ENCODE data around the gene ZFAND3. TPM values are rescaled to one million over a fixed set of nuclear protein-coding genes. Genes with fewer than 3 reads are reported as not detected.
"Not testable (repeated sequence)": the region's sequence is repeated elsewhere in the genome, so short reads cannot be mapped to it uniquely, and the experiment has no call there.

The ZFAND3 gene
- total RNA-seq, 1 donor from 2014 or later, result 50.7 TPM

DNA sequence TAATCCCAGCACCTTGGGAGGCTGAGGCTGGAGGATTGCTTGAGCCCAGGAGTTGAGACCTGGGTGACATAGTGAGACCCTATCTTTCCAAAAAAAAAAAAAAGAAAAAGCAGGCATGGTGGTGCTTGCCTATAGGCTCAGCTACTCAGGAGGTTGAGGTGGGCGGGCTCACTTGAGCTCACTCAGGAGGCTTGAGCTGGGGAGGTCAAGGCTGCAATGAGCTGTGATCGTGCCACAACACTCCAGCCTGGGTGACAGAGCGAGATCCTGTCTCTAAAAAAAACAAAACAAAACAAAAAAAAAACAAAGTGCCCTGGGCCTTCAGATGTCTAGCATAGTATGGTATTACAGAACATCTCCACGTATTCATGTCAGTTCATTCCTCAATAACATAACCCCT lies 42.9 kb downstream of the ZFAND3 start:
- DNase-seq (ENCODE audit: extremely low read depth, low read depth, low spot score), result no peak

DNA sequence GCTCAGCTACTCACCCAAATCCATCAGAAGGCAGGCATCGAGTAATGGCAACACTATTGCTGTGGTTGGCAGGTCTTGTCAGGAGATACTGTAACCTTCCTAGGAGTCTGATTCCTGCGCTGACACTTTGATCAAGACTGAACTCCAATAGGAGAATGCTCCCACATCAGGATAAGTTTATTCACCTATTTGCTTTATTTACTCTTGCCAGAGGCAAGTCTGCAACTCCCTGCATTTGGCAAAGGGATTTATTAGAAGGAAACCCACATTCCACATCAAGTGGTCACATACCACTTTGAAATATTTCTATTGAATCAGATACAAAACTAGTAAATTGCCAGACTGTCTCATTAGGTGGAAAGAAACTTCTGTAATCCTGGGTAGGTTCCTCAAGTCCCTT lies 43.5 kb downstream of the ZFAND3 start:
- no peak for DNase-seq (ENCODE audit: extremely low read depth, low read depth, low spot score)

DNA sequence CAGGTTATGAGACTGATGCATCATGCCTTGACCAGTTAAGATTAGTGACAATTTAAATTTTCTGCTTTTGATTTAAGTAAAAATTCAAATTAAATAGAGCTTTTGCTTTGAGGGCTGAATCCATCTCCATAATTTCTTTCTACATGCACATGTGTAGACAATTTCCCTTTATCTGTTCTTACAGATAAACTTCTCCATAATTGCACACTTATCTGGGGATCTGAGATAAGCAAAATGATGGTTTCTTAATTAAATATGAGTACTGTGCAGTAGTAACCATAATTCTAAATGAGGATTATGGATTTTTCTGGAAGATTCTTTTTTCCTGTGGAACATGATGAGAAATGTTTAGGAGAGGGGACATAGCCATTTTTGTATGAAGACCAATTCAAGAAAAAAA lies 44.7 kb downstream of the ZFAND3 start:
- no peak for DNase-seq (ENCODE audit: extremely low read depth, low read depth, low spot score)

DNA sequence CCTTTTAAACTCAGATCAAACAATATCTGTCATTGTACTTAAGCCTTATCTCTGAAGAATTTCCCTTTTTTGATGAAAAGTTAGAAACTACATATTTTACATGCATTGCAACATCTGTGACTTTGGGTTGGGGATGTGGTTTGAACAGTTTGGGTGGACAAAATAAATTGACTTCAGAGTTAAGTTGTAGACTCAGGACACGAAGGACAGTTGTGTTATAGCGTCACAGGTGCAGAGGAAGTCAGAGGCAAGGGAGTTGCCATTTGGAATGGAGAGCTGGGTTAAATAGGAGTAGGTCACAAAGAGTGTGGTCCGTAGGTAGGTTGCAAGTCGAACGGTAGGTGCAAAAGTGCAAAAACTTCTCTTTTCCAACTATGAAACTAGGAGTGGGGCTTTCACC lies 46.0 kb downstream of the ZFAND3 start:
- no peak for DNase-seq (ENCODE audit: extremely low read depth, low read depth, low spot score)

DNA sequence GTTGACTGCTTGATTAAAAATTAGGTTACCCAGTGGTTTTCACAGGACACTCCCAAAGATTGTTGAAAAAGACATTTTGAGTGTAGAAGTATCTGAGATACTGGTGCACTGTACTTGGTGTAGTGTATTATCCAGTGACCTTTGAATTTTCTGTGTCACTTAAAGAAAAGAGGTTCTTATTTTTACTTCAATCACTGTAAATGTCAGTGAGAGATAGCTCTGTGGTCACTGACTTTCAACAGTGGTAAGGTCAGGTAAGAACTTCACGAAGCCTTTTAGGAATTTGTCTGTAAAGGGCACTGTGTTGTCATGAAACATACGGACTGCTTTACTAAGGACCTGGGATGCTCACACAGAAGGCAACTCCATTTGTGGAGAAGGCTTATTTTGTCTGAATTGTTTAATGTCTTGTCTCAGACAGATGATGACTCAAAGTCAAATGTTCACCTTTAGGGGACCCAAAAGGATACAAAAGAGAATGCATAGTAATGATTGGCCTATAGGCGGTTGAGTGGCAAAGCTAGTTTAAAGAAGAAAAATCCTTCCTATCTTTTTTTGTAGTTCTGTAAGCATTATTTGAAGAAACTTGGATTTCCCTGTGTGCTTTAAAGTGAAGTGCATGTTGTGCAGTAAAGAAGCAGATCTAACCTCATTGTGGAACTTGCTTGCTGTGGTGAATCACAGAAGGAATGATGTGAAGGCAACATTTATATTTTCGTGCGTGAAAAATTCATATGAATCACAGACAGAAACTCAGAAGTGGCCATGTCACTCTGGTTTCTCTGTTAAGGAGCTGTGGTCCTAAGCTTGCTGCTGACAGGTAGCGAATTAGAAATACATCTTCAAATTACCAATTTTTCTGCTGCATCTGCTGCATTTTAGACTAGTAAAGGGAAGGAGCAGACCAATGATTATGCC lies 47.3 kb downstream of the ZFAND3 start:
- no peak for DNase-seq (ENCODE audit: extremely low read depth, low read depth, low spot score)

DNA sequence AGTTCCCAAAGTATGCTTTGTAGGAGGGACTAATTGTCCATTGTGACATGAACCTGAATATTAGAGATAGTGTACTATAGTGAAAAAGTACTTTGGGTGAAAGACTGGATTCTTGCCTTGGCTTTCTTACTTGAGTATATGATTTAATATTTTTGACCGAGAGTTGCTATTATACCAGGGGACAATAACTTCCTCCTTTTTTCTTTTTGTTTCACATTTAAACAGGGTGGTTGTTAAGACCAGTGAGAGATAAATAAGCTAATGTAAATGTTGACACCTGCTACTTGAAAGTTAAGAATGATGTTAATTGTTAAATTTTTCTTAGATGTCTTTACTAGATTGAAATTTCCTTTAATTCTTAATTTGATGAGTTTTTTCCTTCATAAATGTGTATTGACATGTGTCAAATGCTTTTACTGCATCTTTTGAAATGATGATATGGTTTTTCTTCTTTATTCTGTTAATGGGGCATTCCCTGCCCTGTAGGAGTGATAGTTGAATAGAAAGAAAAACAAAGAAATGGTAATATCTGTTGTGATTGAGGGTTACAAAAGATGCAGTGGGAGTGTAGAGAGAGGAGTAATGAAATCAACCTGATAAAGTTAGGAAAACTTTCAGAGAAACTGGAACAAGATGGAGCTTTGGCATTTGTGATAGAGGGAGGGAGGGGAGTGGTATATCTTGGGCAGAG lies 48.4 kb downstream of the ZFAND3 start:
- DNase-seq (ENCODE audit: extremely low read depth, low read depth, low spot score), result no peak

DNA sequence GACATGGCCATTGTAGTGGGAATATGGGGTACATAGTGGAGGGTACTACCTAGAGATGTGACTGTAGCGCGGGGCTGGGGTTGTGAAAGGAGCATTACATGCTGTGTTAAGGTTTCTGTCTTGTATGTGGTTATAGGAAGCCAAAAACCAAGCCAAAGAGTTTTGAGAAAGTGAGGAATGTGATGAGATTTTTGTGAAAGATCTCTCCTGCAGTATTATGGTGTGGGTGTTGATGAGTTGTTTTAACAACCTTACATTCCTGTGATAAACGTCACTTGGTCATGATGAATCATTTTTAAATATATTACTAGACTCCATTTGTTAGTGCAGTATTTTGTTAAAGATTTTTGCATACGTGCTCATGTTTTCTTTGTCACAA lies 48.9 kb downstream of the ZFAND3 start:
- DNase-seq (ENCODE audit: extremely low read depth, low read depth, low spot score), result no peak

DNA sequence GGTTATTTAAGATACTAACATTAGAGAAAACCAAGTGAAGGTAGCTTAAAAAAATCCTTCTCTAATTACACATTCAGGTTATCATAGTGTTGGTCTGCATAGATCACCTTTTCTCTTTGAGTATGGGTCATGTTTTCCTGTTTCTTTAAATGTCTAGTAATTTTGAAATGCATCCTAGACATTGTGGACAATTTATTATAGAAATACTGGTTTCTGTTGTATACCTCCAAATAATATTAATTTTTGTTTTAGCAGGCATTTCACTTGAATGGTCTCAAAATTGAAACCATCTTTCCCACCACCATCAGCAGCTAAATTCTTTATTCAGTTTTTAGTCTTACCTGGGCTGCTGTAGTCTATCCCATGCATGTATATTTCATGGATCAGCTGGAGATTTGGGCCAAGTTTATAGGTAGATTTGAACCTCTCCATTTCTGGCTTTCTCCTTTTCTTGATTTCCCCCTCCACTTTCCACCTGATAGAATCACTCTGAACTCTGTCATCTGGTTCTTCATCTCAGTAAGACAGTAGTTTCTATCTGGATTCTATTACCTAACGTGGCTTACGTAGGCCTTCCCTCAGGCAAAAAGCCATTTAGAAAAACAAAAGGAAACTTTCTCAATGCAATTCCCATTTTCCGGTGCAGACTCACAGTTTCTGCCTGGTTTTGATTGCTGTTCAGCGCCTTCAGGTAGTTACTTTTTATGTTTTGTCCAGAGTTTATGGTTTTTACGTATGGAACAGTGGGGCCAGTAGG lies 52.3 kb downstream of the ZFAND3 start:
- no peak for DNase-seq (ENCODE audit: extremely low read depth, low read depth, low spot score)

DNA sequence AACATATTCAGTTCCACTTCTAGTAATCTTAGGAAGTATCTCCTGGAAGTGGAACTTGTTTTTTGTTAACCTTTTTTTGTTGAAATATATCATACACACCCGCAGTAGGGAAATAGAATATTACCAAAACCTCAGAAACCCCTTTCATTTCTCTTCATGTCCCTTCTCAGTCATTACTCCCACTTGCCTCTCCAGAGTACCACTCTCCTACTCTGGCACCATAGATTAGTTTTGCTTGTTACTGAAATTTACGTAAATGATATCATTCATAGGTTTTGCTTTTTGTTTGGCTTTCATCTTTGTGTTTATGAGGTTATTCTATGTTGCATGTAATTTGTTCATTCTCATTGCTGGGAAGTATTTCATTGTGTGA lies 52.8 kb downstream of the ZFAND3 start:
- DNase-seq (ENCODE audit: extremely low read depth, low read depth, low spot score), result no peak

DNA sequence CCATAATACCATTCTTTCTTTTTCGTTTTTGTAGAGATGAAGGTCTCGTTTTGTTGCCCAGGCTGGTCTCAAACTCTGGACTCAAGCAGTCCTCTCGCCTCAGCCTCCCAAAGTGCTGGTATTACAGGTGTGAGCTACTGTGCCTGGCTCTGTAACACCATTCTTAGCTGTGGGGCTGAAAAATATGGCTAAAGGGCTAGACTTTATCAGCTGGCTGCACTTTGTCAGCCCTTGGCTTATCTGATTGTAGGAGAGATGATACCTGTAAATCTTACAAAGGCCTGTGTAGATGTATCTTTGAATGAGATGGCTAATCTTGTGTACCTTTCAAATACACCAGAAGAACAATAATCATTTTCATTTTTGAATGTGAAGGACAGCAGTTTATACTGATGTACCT lies 55.2 kb downstream of the ZFAND3 start:
- no peak for DNase-seq (ENCODE audit: extremely low read depth, low read depth, low spot score)

DNA sequence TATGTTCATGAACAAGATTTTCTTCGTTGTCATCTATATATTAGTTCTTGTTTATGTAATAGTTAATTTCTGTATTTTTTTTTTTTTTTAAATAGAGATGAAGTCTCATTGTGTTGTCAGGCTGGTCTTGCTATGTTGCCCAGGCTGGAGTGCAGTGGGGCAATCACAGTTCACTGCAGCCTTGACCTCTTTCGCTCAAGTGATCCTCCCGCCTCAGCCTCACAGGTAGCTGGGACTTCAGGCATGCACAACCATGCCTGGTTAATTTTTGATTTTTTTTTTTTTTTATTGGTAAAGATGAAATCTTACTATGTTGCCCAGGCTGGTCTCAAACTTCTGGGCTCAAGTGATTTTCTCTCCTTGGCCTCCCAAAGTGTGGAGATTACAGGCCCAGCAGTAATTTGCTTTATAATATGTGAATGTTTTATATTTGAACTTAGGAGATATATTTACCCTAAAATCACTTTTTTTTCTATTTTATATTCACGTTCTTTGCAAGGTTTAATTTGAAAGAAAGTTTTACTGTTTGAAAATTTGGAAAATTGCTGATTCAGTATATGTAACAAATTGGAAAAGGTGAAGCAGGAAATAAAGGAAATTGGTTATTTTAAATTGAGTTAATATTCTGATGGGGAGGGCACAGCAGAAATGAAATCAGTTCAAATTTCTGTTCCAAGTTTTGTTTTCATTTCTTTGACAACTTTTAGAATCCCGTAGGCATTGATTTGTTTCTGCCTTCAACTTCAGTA lies 56.2 kb downstream of the ZFAND3 start:
- no peak for DNase-seq (ENCODE audit: extremely low read depth, low read depth, low spot score)

DNA sequence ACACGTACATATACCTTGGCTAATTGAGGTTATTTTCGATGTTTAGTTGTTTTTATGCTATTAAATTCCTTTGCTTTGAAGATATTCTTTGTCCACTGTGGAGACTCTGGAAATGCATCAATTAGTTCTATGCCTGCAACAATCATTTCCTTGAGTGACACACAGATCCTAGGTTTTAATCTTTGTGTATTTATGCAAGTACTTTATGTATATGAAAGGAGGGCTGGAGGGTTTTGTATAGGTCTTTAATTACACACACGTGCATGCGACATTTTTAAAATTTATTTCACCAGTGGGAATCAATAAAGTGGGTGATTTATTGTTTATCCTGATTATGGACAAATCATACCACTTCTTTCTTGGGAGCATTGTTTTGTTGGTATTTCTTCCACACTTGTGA lies 57.3 kb downstream of the ZFAND3 start:
- no peak for DNase-seq (ENCODE audit: extremely low read depth, low read depth, low spot score)

DNA sequence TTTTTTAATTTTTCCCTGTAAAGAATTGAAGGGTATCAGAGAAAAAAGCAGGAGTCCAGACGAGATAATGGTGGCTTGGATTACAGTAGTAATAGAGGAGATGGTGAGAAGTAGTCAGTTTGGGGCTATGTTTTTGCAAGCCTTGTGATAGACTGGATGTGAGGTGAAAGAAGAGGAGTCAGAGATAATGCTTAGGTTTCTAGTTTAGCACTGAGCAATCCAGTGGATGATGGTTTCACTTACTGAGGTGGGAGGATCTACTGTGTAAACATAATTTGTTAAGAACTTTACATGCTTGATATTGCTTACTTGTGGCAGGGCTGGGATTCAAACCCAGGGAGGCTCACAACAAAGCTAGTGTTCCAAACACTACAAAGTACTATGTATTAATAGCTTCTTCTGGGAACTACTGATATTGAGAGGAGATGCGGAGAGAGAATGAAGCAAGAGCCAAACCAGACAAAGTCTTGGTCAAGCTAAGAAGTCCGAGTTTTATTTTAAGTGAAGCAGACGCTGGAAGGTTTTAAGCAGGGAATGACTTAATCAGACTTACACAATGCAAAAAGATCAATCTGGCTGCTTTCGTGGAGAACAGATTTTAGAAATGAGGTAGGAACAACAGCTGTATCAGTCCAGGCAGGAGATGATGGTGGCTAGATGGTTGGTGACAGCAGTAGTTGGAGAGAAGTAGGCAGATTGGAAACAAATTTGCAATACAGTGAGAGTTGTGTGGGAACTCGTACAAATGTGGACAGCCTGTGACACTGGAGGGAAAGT lies 58.0 kb downstream of the ZFAND3 start:
- DNase-seq (ENCODE audit: extremely low read depth, low read depth, low spot score), result no peak

DNA sequence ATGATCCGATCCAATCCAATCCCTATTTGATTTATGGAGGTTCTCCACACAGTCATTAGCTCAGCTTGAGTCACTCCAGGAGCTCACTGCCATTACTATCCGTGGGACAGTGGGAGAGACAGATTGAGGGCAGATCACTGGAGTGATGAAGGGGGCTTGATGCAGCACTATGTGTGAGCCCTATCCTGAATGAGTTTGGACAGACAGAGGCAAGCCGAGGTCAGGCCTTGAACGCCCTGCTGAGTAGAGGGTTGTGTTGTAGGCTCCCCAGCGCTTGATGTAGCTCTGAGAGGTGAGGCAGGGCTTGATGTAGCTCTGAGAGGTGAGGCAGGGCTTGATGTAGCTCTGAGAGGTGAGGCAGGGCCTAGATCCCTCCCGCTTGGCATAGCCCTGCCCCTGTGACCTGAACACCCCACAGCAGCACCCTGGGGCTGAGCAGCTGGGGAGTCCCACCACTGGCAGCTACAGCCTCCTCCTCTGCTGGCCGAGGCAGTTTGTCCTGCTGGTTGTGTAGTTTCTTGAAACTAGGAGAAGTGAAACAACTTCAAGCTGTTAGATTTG lies 58.7 kb downstream of the ZFAND3 start:
- DNase-seq (ENCODE audit: extremely low read depth, low read depth, low spot score), result no peak

DNA sequence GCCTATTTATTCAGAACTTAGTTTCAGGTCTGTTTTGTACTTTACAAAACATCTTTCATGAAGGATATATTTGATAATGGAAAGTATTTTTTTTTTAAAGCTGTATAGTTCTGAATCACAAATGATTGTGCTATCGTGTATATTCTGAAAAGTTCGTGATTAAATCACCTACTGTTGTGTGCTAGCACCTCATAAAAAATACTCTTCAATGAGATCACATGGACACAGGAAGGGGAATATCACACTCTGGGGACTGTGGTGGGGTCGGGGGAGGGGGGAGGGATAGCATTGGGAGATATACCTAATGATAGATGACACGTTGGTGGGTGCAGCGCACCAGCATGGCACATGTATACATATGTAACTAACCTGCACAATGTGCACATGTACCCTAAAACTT lies 61.1 kb downstream of the ZFAND3 start:
- DNase-seq (ENCODE audit: extremely low read depth, low read depth, low spot score), result not testable (repeated sequence)

DNA sequence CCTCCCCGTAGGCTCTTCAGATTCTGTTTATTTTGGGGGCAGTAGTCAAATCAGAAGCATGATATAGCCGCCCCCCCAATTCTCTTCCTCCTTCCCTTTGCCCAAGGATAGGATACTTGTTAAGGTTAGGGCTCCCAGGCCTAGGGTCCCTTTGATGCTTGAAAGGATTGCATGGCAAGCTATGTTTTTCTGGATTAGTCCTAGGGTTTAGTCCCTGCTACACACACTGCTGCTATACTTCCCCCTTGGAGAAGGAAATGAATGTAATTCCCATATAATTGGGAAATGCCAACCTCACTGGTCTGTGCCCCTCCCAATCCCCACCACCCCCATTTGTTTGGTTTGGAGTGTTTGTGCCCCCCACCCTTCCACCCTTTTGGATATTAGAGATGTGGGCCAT lies 62.8 kb downstream of the ZFAND3 start:
- DNase-seq (ENCODE audit: extremely low read depth, low read depth, low spot score), result no peak

DNA sequence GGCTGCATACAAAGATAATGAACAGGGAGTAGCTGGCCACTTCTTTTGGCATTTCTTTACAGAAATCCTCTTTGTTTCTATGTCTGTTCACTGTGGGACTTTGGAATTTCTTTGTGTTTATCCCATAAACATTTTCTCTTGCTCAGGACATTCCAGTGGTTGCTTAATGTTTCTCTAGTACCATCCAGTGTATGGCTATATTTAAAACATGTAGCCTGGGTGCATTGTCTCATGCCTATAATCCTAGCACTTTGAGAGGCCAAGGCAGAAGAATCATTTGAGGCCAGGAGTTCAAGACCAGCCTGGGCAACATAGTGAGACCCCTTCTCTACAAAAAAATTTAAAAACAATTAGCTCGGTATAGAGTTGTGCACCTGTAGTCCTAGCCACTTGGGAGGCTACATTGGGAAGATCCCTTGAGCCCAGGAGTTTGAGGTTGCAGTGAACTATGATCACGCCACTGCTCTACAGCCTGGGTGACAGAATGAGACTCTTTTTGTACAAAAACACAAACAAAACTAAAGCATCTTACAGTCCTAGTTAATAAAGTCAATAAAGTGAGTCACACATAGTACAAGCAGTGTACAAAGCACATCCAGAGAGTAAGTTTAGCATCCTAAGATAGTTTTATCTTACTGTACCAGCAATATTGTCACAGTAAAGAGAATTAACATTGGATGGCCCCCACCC lies 63.3 kb downstream of the ZFAND3 start:
- DNase-seq (ENCODE audit: extremely low read depth, low read depth, low spot score), result no peak

DNA sequence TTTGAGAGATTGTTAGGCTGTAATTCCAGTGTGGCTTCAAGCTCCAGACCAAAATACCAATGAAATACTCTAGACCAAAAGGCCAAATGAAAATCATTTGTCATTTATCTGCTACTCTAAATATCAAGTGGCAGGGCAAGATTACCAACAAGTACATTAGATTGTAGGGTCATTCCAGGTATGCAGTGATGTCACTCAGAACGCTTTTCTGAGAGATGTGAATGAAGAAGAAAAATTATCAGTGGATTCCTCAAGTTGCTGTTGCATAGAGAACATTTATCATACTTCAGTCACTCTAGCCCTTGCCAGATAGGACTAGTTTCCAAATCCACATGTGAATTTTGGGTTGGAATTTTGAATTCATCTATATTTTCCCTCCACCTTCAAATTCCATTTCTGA lies 65.0 kb downstream of the ZFAND3 start:
- no peak for DNase-seq (ENCODE audit: extremely low read depth, low read depth, low spot score)

DNA sequence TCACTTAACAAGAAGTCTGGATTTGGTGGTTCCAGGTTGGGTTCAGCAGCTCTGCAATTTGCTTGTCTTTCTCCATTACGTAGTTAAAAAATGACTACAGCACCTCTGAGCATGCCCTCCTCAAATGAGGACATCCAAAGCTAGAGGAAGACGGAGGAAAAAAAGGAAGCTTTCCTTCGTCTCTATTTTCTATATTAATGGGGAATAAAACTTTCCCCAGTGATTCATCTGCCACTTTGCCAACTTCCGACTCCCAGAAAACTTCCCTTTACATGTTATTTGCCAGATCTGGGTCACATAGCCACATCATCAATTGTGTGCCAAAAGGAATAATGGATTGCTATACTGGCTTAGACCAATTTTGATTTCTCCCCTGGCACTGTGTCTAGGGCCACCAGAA lies 69.5 kb downstream of the ZFAND3 start:
- DNase-seq (ENCODE audit: extremely low read depth, low read depth, low spot score), result no peak
